NT2/D1 (cell line): Measurements from ENCODE around the gene FOXP2.

Experiments
- DNase-seq: peaks from one replicate; pipeline ENCODE4 v3.0.0-alpha.2; 2011; ENCODE audit warnings: low read depth, low spot score
- H3K27me3 ChIP-seq: 2 replicates; pipeline ENCODE4 v1.6.0; 2011; ENCODE audit warnings: mild to moderate bottlenecking; ENCODE audit not compliant: insufficient read length, insufficient read depth
- H3K36me3 ChIP-seq: 2 replicates; pipeline ENCODE4 v1.6.1; 2011; ENCODE audit warnings: mild to moderate bottlenecking, low read length, mixed read lengths; ENCODE audit not compliant: insufficient read depth, insufficient read length
- H3K4me1 ChIP-seq: 2 replicates; pipeline ENCODE4 v1.5.1; 2011; ENCODE audit not compliant: insufficient read depth, insufficient read length
- H3K4me3 ChIP-seq: 2 replicates; pipeline ENCODE4 v1.5.1; 2011; ENCODE audit warnings: low read depth; ENCODE audit not compliant: insufficient read length
- H3K9ac ChIP-seq: 2 replicates; pipeline ENCODE4 v1.6.0; 2011; ENCODE audit warnings: low read depth; ENCODE audit not compliant: insufficient read length
- H3K9me3 ChIP-seq: 2 replicates; pipeline ENCODE4 v1.5.1; 2011; ENCODE audit warnings: mild to moderate bottlenecking, low read length; ENCODE audit not compliant: insufficient read depth
- SUZ12 ChIP-seq: IDR thresholded peaks from 2 replicates; pipeline ENCODE4 v1.6.1; 2011; ENCODE audit not compliant: insufficient read length, insufficient read depth; ENCODE audit errors: extremely low read depth
- YY1 ChIP-seq: IDR thresholded peaks from 2 replicates; pipeline ENCODE4 v1.6.1; 2011; ENCODE audit not compliant: insufficient read length, insufficient read depth
- ZNF274 ChIP-seq: IDR thresholded peaks from 2 replicates; pipeline ENCODE4 v1.6.1; 2011; ENCODE audit warnings: mild to moderate bottlenecking, low read depth, low read length

FOXP2 gene

GRCh38 chr7:114678116-114678515, 263.5 kb downstream of the FOXP2 start:
- Histone ChIP-seq H3K27me3 (no peaks in the 10 kb centered on the region), H3K4me1 (no peaks in the 10 kb centered on the region), H3K36me3 (no peaks in the 10 kb centered on the region), H3K9me3 (no peaks in the 10 kb centered on the region), H3K4me3 (no peak overlapping the region), H3K9ac (no peak overlapping the region)
- TF ChIP-seq SUZ12 = no peak
- no peak for TF ChIP-seq YY1
- no peak for TF ChIP-seq ZNF274
- no peak for DNase-seq

DNA sequence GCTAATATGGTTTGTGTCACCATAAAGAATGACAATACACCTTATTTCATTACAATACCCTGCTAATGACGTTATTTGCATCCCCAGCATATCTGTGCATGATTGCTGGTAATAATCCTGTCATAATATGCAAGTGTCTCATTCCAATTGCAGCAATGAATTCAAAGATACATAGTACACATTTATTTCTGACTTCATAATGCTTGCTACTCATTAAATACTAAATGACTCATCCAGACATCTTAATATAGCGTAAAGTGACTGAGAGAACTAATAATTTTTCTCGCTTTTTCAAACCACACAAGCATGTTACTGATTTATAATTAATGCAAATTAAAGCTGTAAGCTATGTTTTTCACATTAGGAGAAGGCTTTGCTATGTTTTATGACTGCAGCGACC, 272.6 kb downstream of the FOXP2 start:
- Histone ChIP-seq H3K9me3 (no peaks in the 10 kb centered on the region), H3K36me3 (no peaks in the 10 kb centered on the region), H3K4me3 (no peak overlapping the region), H3K27me3 (no peaks in the 10 kb centered on the region), H3K4me1 (no peaks in the 10 kb centered on the region), H3K9ac (no peak overlapping the region)
- TF ChIP-seq SUZ12 = no peak
- TF ChIP-seq ZNF274 = no peak
- TF ChIP-seq YY1 = no peak
- no peak for DNase-seq

GRCh38 chr7:114688443-114689055, 273.9 kb downstream of the FOXP2 start:
- no peak for DNase-seq

GRCh38 chr7:114689406-114689805, 274.8 kb downstream of the FOXP2 start:
- no peaks in the 10 kb centered on the region for H3K36me3 ChIP-seq
- no peak for TF ChIP-seq ZNF274
- DNase-seq = no peak

More at GRCh38 chr7:114688443-114689055, 273.9 kb downstream of the FOXP2 start:
- Histone ChIP-seq H3K4me1 (no peaks in the 10 kb centered on the region), H3K9me3 (no peaks in the 10 kb centered on the region), H3K9ac (no peak overlapping the region), H3K27me3 (no peaks in the 10 kb centered on the region), H3K36me3 (no peaks in the 10 kb centered on the region), H3K4me3 (no peak overlapping the region)
- TF ChIP-seq ZNF274 (no peak), YY1 (no peak), SUZ12 (no peak)

DNA sequence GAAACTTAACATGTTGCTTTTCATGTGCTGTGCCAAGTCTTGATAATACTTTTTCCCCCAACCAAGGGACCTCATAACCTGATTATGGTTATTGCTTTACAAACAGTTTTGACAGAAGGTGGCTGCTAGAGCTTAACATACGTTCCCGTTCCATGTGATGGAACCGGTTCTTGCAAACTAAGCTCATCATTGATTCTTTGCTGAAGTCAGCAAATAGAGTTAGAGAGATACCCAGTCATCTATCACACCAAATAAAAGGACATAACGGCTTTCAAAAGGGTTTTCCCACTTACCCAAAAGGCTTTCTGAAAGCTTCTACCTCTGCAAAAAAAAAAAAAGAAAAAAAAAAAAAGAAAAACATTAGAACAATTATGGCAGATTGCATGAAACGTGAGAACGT, 277.0 kb downstream of the FOXP2 start:
- TF ChIP-seq YY1 = no peak
- no peak for TF ChIP-seq SUZ12
- no peak for TF ChIP-seq ZNF274
- no peaks in the 10 kb centered on the region for H3K4me1 ChIP-seq
- H3K9me3 ChIP-seq = no peaks in the 10 kb centered on the region
- no peaks in the 10 kb centered on the region for H3K36me3 ChIP-seq
- no peak overlapping the region for H3K9ac ChIP-seq
- no peak for DNase-seq
- no peak overlapping the region for H3K4me3 ChIP-seq
- no peaks in the 10 kb centered on the region for H3K27me3 ChIP-seq

More at GRCh38 chr7:114689406-114689805, 274.8 kb downstream of the FOXP2 start:
- H3K27me3 ChIP-seq = no peaks in the 10 kb centered on the region
- H3K4me3 ChIP-seq = no peak overlapping the region
- no peaks in the 10 kb centered on the region for H3K9me3 ChIP-seq
- no peak overlapping the region for H3K9ac ChIP-seq
- H3K4me1 ChIP-seq = no peaks in the 10 kb centered on the region

DNA sequence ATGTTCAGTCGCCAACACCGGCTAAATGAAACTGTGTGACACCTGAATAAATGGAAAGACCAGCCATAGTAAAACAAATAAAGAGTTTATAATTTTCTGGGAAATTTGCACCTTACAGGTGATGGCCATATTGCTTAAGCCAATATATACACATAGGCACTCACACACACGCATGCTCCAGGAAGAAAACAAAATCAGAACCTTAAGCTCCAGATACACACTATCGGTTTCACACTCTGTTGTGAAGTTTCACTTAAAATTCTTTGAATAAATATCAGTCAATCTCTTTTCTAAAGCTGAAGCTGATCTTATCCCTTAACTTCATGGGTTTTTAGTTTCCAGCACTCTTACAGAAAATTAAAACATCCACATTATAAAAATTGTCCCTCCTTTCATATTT, 280.6 kb downstream of the FOXP2 start:
- TF ChIP-seq YY1 = no peak
- no peak for TF ChIP-seq SUZ12
- TF ChIP-seq ZNF274 = no peak

DNA sequence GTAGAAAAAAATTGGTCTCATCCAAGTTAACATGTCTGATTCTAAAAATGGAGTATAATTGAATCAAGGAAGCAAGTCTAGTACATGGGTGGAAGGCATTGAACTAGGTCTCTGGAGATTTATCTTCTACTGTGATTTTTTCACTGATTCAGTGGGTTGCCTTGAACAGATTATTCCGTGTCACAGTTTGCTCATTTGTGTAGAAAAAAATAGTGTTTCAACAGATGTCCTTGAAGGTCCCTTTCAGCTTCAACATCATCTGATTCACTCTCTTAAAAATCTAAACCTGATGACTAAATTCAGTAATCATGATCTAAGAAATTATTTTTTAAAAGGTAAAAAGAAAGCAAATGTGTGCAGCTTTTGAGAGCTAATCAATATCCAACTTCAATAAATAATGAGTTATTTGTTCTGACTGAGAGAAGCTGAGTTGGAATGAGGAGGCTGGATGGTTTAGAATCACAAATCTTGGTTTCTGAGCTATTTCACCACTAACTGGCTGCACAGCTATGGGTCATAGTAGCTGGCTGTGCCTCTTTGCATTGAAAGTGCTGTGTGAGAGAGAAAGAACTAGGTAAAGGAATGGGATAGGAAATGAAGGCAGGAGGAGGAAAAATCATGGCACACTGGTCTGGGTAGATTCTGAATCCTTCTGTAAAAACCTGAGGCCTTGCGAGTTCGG, 285.8 kb downstream of the FOXP2 start:
- Histone ChIP-seq H3K27me3 (no peaks in the 10 kb centered on the region), H3K4me1 (no peaks in the 10 kb centered on the region), H3K4me3 (no peak overlapping the region), H3K9me3 (0 out of 2 replicates have a peak, but pooled peaks cover 6% of the 10 kb centered on the region), H3K36me3 (no peaks in the 10 kb centered on the region), H3K9ac (no peak overlapping the region)
- no peak for DNase-seq
- no peak for TF ChIP-seq YY1
- no peak for TF ChIP-seq SUZ12
- TF ChIP-seq ZNF274 = no peak

More for the DNA sequence above, 280.6 kb downstream of the FOXP2 start:
- Histone ChIP-seq H3K27me3 (no peaks in the 10 kb centered on the region), H3K9ac (no peak overlapping the region), H3K9me3 (no peaks in the 10 kb centered on the region), H3K4me3 (no peak overlapping the region), H3K4me1 (no peaks in the 10 kb centered on the region), H3K36me3 (no peaks in the 10 kb centered on the region)
- no peak for DNase-seq
